ENCODE results near the gene QSER1.

DNA sequence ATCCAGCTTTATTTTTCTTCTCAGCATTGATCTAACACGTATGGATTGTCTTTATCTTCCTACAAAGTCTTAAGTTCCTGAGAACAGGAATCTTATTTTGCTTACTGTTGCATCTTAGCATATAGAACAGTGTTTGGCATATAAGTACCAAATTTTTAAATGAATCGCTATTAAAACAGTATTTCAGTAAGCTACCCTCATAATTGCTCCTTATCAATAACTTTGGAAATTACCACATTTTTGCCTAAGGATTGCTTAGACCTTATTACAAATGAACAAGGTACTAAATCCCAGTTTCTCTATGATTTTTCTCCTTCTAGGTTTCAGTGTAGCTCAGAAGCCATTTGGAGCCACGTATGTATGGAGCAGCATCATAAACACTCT is 132.7 kb downstream of the QSER1 start:
- TF ChIP-seq, protein P1, sequence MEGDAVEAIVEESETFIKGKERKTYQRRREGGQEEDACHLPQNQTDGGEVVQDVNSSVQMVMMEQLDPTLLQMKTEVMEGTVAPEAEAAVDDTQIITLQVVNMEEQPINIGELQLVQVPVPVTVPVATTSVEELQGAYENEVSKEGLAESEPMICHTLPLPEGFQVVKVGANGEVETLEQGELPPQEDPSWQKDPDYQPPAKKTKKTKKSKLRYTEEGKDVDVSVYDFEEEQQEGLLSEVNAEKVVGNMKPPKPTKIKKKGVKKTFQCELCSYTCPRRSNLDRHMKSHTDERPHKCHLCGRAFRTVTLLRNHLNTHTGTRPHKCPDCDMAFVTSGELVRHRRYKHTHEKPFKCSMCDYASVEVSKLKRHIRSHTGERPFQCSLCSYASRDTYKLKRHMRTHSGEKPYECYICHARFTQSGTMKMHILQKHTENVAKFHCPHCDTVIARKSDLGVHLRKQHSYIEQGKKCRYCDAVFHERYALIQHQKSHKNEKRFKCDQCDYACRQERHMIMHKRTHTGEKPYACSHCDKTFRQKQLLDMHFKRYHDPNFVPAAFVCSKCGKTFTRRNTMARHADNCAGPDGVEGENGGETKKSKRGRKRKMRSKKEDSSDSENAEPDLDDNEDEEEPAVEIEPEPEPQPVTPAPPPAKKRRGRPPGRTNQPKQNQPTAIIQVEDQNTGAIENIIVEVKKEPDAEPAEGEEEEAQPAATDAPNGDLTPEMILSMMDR (IDR thresholded peaks at IDR 0.05): no peak
- no peak for TF ChIP-seq POLR2AphosphoS5 (IDR thresholded peaks at IDR 0.05)

Data from sigmoid colon (tissue), 4 donors.